Activated CD8-positive, alpha-beta memory T cell treated with anti-CD3 and anti-CD28 coated beads, Interleukin-2, amount 50 U/mL, for 1 hour (primary cell): ENCODE data around the gene B3GLCT.
"Not testable (repeated sequence)": the region's sequence is repeated elsewhere in the genome, so short reads cannot be mapped to it uniquely, and the experiment has no call there.

ENCODE experiments used
- DNase-seq: peaks from one replicate; pipeline ENCODE4 v3.0.0-alpha.2; 2020; ENCODE audit errors: extremely low read depth

B3GLCT gene

GRCh38 chr13:31199849-31200636 is at the start of gene B3GLCT:
B3GLCT (plus strand) TSS chr13:31199975; CDS start chr13:31200085, 110 bp downstream.
- DNase-seq = peak; percentile 37

- no peak for DNase-seq
Observed at GRCh38 chr13:31150315-31150985, 49.3 kb upstream of the B3GLCT start.

GRCh38 chr13:31151837-31152236 is 47.9 kb upstream of the B3GLCT start:
- DNase-seq = no peak

- no peak for DNase-seq
Observed at GRCh38 chr13:31154939-31155338, 44.8 kb upstream of the B3GLCT start.

GRCh38 chr13:31159306-31159705 is 40.5 kb upstream of the B3GLCT start:
- no peak for DNase-seq

GRCh38 chr13:31160857-31161556 is 38.8 kb upstream of the B3GLCT start:
- no peak for DNase-seq

- DNase-seq = peak; percentile 98
Observed at GRCh38 chr13:31161557-31162150, 38.1 kb upstream of the B3GLCT start, which contains the start of gene HSPH1. HSPH1 (minus strand) TSS chr13:31161904; CDS start chr13:31161582, 322 bp downstream.

GRCh38 chr13:31162151-31163008 is 37.4 kb upstream of the B3GLCT start:
- DNase-seq = peak; percentile 97

- no peak for DNase-seq
Observed at GRCh38 chr13:31166591-31166990, 33.2 kb upstream of the B3GLCT start.

- DNase-seq = no peak
Observed at GRCh38 chr13:31167490-31167889, 32.3 kb upstream of the B3GLCT start.

- no peak for DNase-seq
Observed at GRCh38 chr13:31168166-31168565, 31.6 kb upstream of the B3GLCT start.

GRCh38 chr13:31168736-31169135 is 31.0 kb upstream of the B3GLCT start:
- DNase-seq = no peak

- DNase-seq = no peak
Observed at GRCh38 chr13:31172001-31172400, 27.8 kb upstream of the B3GLCT start.

GRCh38 chr13:31172535-31172934 is 27.2 kb upstream of the B3GLCT start:
- no peak for DNase-seq

- DNase-seq = no peak
Observed at GRCh38 chr13:31174018-31174417, 25.8 kb upstream of the B3GLCT start.

GRCh38 chr13:31175847-31176532 is 23.8 kb upstream of the B3GLCT start:
- DNase-seq = no peak

- DNase-seq = not testable (repeated sequence)
Observed at GRCh38 chr13:31177813-31178495, 21.8 kb upstream of the B3GLCT start.

- DNase-seq = no peak
Observed at GRCh38 chr13:31179241-31179640, 20.5 kb upstream of the B3GLCT start.

- no peak for DNase-seq
Observed at GRCh38 chr13:31179754-31180153, 20.0 kb upstream of the B3GLCT start.

GRCh38 chr13:31182987-31183386 is 16.8 kb upstream of the B3GLCT start:
- DNase-seq = no peak
